GM18951 (cell line): ENCODE measurements around the gene CCDC127.

Experiments
- POLR2A ChIP-seq: IDR thresholded peaks from 4 replicates; pipeline ENCODE4 v1.6.1; 2011; ENCODE audit warnings: mild to moderate bottlenecking; ENCODE audit not compliant: insufficient read length, insufficient read depth; ENCODE audit errors: extremely low read depth
- in situ Hi-C: fragments of 300-500 bp; cut with MboI; formaldehyde crosslinking; loops from one replicate; pipeline ENCODE4 v1.12.0; 2022; ENCODE audit warnings: low sequenced_read_pairs, mixed read lengths, inconsistent platforms; ENCODE audit not compliant: unreplicated experiment

CCDC127 gene

GRCh38 chr5:213803-214395, 4.1 kb downstream of the CCDC127 start:
- in situ Hi-C loops: no loop called here
- TF ChIP-seq POLR2A: no peak

- TF ChIP-seq POLR2A: no peak
- in situ Hi-C loops: no loop called here
Measured at GRCh38 chr5:208449-209114, 9.4 kb downstream of the CCDC127 start.

- in situ Hi-C loops: no loop called here
- TF ChIP-seq POLR2A: no peak
Measured at GRCh38 chr5:207599-207998, 10.4 kb downstream of the CCDC127 start.

GRCh38 chr5:206927-207536, 10.9 kb downstream of the CCDC127 start:
- no peak for TF ChIP-seq POLR2A
- in situ Hi-C loops: no loop called here

GRCh38 chr5:206406-206805, 11.5 kb downstream of the CCDC127 start:
- TF ChIP-seq POLR2A: no peak
- in situ Hi-C loops: no loop called here

- in situ Hi-C loops: no loop called here
- no peak for TF ChIP-seq POLR2A
Measured at GRCh38 chr5:204966-205670, 12.8 kb downstream of the CCDC127 start.

GRCh38 chr5:204462-204861, 13.5 kb downstream of the CCDC127 start:
- no peak for TF ChIP-seq POLR2A
- in situ Hi-C loops: no loop called here

- no peak for TF ChIP-seq POLR2A
- in situ Hi-C loops: no loop called here
Measured at GRCh38 chr5:204001-204400, 14.0 kb downstream of the CCDC127 start.

- in situ Hi-C loops: no loop called here
- TF ChIP-seq POLR2A: no peak
Measured at GRCh38 chr5:203246-203930, 14.6 kb downstream of the CCDC127 start.

- no peak for TF ChIP-seq POLR2A
- in situ Hi-C loops: no loop called here
Measured at GRCh38 chr5:201672-202071, 16.3 kb downstream of the CCDC127 start.

- TF ChIP-seq POLR2A: no peak
- in situ Hi-C loops: no loop called here
Measured at GRCh38 chr5:200985-201384, 17.0 kb downstream of the CCDC127 start.

- TF ChIP-seq POLR2A: no peak
- in situ Hi-C loops: no loop called here
Measured at GRCh38 chr5:199950-200645, 17.9 kb downstream of the CCDC127 start.
